ENCODE data around the gene NR4A2.

DNA sequence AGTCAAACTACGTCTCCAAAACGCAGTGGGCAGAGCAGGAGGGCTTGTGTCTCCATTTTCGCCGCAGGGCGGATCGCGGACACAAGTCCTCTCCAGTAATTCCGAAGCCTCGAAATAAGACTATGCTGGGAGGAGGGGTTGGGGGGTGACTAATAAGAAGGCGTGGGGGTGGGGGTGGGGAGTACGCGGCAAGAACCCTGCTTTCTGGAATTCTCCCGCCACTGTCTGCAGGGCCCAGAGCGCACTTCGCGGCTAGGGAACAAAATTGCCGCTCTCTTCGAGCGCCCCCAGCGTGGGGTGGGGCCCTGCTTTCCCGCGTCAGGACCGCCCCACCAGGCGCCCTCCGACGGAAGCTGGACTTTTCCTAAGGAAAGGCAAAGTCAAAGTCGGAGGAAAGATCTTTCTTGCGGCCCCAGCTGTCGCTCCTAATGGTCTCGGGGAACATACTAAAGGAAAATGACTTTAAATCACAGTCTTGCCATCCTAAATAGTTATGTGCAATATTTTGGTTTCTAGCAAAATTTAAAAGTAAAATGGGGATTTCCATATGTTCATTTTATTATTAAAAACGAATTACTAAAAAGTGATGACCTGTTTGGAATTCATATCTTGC is 11.9 kb downstream of the NR4A2 start:
- no peak for TF ChIP-seq POLR2A (IDR thresholded peaks at IDR 0.05; ENCODE audit: low read depth, low read length)
- TF ChIP-seq GATA2 (IDR thresholded peaks at IDR 0.05; ENCODE audit: insufficient read depth, insufficient read length, low read depth, low read length), result no peak
- TF ChIP-seq, protein P1, sequence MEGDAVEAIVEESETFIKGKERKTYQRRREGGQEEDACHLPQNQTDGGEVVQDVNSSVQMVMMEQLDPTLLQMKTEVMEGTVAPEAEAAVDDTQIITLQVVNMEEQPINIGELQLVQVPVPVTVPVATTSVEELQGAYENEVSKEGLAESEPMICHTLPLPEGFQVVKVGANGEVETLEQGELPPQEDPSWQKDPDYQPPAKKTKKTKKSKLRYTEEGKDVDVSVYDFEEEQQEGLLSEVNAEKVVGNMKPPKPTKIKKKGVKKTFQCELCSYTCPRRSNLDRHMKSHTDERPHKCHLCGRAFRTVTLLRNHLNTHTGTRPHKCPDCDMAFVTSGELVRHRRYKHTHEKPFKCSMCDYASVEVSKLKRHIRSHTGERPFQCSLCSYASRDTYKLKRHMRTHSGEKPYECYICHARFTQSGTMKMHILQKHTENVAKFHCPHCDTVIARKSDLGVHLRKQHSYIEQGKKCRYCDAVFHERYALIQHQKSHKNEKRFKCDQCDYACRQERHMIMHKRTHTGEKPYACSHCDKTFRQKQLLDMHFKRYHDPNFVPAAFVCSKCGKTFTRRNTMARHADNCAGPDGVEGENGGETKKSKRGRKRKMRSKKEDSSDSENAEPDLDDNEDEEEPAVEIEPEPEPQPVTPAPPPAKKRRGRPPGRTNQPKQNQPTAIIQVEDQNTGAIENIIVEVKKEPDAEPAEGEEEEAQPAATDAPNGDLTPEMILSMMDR (IDR thresholded peaks at IDR 0.05; ENCODE audit: extremely low read depth in 1 of 2, insufficient read depth in 1 of 2, low read depth in 1 of 2, low read length in 2 of 2), result no peak
- no peak for TF ChIP-seq POLR2AphosphoS5 (IDR thresholded peaks at IDR 0.05; ENCODE audit: insufficient read depth, low read depth, low read length)
- no peak for TF ChIP-seq JUN (IDR thresholded peaks at IDR 0.05; ENCODE audit: borderline replicate concordance, insufficient read depth, insufficient read length, low read depth)
- TF ChIP-seq, protein P2, sequence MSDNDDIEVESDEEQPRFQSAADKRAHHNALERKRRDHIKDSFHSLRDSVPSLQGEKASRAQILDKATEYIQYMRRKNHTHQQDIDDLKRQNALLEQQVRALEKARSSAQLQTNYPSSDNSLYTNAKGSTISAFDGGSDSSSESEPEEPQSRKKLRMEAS (IDR thresholded peaks at IDR 0.05; ENCODE audit: insufficient read depth, insufficient read length), result no peak

Measured in endothelial cell of umbilical vein (primary cell).